HG02884 (cell line): ENCODE results near the gene NTN4.
"Not testable (repeated sequence)": the region's sequence is repeated elsewhere in the genome, so short reads cannot be mapped to it uniquely, and the experiment has no call there.

Source experiments
- ATAC-seq: cut with Tn5 transposase; IDR thresholded peaks from one replicate; pipeline ENCODE4 v1.9.1; 2021; ENCODE audit warnings: mild to moderate bottlenecking, moderate library complexity; ENCODE audit not compliant: unreplicated experiment

Gene NTN4

GRCh38 chr12:95717316-95717928 is 73.1 kb downstream of the NTN4 start:
- no peak for ATAC-seq

GRCh38 chr12:95715177-95715576 is 75.4 kb downstream of the NTN4 start:
- ATAC-seq = no peak

- no peak for ATAC-seq
These were observed 78.3 kb downstream of the NTN4 start for GRCh38 chr12:95712269-95712668.

GRCh38 chr12:95710386-95710785 is 80.2 kb downstream of the NTN4 start:
- no peak for ATAC-seq

GRCh38 chr12:95709152-95709551 is 81.4 kb downstream of the NTN4 start:
- no peak for ATAC-seq

- no peak for ATAC-seq
These were observed 85.4 kb downstream of the NTN4 start for GRCh38 chr12:95705143-95705542.

- ATAC-seq = no peak
These were observed 86.6 kb downstream of the NTN4 start for GRCh38 chr12:95703986-95704385.

GRCh38 chr12:95701722-95702418 is 88.7 kb downstream of the NTN4 start:
- no peak for ATAC-seq

- no peak for ATAC-seq
These were observed 89.3 kb downstream of the NTN4 start for GRCh38 chr12:95701275-95701674.

- ATAC-seq = peak; percentile 98
These were observed 90.2 kb downstream of the NTN4 start for GRCh38 chr12:95700316-95700785.

GRCh38 chr12:95699579-95699978 is 91.0 kb downstream of the NTN4 start:
- no peak for ATAC-seq

GRCh38 chr12:95694136-95694535 is 96.4 kb downstream of the NTN4 start:
- no peak for ATAC-seq

- no peak for ATAC-seq
These were observed 96.9 kb downstream of the NTN4 start for GRCh38 chr12:95693689-95694088.

- no peak for ATAC-seq
These were observed 99.5 kb downstream of the NTN4 start for GRCh38 chr12:95690861-95691635.

GRCh38 chr12:95687937-95688336 is 102.6 kb downstream of the NTN4 start:
- ATAC-seq = no peak

GRCh38 chr12:95683418-95683817 is 107.1 kb downstream of the NTN4 start:
- ATAC-seq = no peak

- ATAC-seq = no peak
These were observed 109.3 kb downstream of the NTN4 start for GRCh38 chr12:95681210-95681765.

- ATAC-seq = no peak
These were observed 111.9 kb downstream of the NTN4 start for GRCh38 chr12:95678684-95679083.

- not testable (repeated sequence) for ATAC-seq
These were observed 112.8 kb downstream of the NTN4 start for GRCh38 chr12:95677782-95678181.

GRCh38 chr12:95674631-95675030 is 115.9 kb downstream of the NTN4 start:
- no peak for ATAC-seq

GRCh38 chr12:95674163-95674562 is 116.4 kb downstream of the NTN4 start:
- ATAC-seq = no peak

GRCh38 chr12:95673576-95673975 is 117.0 kb downstream of the NTN4 start:
- ATAC-seq = no peak
